ENCODE measurements around the gene EPN3.

EPN3 gene

DNA sequence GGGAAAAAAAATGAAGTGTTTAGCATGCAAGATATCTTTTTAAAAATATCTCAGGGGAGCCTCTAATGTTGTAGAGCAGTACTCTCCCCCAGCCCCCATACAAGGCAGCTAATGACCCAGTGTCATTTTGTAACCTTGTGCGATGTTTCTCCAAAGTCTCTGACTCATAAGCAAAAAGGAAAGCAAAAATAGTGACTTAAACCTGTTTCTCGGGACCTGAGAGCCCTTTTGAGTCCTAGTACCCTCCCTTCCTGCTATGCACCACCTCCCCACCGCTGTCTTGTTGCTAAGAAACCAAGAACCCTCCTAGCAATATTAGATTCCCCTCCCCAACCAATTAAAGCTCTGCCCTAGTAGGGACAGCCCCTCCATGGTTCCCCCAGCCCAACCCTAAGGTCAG is 21.5 kb upstream of the EPN3 start:
- DNase-seq (ENCODE audit: low read depth in 2 of 2) = no peak

DNA sequence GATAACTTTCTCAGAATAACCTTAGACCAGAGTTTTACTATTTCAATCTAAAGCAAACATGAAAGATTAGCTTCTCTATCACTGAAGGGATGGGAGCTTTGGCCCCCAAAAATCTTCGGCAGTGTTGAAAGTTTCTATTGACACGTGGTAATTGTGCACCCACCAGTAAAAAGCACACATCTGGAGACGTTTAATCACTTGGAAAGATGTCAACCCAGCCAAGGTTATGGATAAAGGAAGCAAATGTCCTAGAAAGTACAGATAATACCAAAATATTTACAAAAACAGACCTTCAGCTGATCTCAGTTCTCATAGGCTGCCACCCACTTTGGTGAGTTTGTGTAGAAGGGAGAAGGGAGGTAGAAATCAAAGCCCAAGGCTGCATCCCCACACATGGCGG is 19.0 kb upstream of the EPN3 start:
- no peak for DNase-seq (ENCODE audit: low read depth in 2 of 2)

DNA sequence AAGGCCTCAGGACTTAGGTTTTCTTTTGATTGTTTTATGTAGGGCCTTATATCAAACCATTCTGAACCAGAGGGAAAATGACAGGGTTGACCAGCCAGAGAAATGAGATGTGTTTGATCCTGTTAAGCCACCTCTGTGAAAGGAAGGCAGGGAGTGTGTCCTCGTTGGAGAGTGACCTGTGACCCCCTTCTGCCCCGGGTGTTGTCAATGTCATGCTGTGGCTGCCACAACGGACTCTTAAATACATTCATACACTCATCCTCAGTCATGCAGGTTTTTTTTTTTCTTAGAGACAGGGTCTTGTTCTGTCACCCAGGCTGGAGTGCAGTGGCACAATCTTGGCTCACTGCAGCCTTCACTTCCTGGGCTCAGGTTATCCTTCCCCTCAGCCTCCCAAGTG is 18.1 kb upstream of the EPN3 start:
- no peak for DNase-seq (ENCODE audit: low read depth in 2 of 2)

DNA sequence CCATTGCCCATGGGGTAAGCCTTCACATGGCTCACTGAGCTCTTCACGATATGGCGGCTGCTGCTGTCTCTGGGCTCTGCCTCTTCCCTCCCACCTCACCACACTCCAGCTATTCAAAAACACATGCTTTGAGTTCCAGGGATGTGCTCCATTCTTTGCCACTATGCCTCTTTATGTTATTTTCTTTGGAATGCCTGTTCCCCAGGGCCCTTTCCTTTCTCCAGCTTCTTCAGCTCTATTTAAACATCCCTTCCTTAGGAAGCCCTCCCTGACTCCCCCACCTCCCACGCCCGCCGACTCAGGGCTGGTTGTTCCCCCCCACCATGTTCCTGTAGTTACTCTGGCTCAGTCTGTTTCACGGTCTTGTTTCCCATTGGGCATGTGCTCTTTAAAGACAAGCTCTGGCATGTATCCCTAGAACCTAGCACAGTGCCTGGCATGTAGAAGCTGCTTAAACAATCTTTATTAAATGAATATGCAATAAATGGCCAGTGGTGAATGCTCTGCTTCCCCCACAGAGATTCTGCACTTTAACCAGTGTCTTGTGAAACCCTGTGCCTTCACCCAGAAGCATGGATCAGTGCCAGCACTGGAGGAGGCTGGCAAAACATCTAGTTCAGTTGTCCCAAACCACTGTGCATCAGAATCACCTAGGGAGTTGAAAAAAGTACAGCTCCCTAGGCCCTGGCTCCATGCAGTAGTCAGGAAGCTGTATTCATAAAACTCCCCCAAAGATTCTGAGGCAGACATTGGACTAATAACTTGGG is 17.4 kb upstream of the EPN3 start:
- no peak for DNase-seq (ENCODE audit: low read depth in 2 of 2)

DNA sequence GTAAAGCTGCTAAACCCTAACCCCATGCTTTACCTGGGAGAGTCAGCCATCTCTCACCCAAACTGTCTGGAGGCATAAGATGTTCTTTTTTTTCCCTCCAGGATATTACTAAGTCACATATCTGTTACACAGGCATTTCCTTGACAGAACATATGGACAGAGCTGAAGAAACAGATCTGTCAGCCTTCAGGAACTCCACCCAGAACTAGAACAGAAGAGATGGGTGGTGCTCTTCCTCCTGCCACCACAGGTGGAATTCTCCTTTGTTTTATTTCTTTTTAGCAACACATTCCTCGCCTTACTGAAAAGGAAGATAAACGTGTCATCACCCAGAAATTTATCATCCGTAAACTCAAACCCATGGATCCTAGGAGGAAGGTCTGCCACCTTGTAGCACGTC is 15.5 kb upstream of the EPN3 start:
- no peak for DNase-seq (ENCODE audit: low read depth in 2 of 2)

DNA sequence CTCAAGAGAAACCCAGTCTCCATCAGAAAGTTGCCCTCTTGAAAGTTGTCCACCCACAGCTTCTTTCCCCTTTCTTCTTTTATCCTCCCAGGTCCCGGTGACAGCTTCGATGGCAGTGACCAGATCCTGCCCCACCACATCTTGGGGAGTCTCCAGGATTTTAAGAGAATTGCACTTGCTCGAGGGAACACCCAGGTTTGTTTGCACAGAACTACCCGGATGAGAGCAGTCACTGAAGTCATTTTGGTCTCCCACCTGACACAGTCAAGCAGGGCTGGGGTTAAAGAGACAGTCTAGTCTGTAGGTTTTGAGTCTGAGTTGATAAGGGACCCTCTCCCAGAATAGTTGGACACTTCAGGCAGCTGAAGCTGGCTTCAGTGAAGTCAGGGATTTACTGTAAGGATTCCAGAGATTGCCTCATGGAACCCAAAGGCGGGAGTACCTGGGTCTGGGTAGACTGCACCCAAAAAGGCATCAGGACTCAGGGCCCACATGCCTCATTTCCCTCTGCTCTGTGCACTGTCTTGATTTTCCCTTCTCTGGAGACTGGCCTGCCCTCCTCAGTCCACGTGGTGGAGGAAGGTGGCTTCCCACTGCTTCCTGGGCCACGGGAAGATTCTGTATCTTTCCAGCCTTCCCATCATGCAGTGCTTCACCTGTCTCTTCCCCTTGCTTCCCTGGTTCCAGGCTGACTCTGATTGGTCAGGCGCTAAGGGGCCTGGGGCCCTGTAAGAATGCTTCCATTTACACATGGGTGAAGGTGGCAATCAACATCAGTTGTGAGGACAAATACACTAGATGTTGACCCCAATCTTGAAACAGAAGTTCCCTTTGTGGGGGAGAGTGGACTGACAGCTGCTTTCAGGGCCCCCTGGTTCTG is 14.8 kb upstream of the EPN3 start:
- DNase-seq (ENCODE audit: low read depth in 2 of 2) = no peak

DNA sequence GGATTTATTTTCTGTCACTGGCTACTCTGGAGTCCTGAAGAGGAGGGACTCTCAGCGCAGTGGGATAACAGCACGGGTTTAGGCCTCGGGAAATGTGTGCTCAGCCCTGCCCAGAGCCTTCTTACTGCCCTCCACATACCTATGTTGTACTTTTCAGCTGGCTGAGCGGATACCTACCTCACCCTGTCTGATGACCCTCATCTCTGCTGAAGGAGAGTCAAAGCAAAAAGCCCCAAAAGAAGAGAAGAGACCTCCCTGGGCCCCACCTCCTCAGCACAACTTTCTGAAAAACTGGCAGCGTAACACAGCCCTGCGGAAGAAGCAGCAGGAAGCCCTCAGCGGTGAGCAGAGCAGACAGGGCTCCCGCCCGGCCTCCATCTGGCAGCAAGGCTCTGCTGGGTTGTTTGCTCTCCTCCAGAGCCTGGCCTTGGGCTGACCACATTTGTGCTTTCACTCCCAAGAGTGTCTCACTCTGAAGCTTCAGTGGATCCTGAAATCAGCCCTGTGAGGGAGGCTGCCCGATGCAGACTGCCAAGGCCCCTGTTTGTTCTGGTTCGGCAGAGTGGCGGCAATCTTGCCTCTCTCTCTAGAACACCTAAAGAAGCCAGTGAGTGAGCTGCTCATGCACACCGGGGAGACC is 14.0 kb upstream of the EPN3 start:
- no peak for DNase-seq (ENCODE audit: low read depth in 2 of 2)

DNA sequence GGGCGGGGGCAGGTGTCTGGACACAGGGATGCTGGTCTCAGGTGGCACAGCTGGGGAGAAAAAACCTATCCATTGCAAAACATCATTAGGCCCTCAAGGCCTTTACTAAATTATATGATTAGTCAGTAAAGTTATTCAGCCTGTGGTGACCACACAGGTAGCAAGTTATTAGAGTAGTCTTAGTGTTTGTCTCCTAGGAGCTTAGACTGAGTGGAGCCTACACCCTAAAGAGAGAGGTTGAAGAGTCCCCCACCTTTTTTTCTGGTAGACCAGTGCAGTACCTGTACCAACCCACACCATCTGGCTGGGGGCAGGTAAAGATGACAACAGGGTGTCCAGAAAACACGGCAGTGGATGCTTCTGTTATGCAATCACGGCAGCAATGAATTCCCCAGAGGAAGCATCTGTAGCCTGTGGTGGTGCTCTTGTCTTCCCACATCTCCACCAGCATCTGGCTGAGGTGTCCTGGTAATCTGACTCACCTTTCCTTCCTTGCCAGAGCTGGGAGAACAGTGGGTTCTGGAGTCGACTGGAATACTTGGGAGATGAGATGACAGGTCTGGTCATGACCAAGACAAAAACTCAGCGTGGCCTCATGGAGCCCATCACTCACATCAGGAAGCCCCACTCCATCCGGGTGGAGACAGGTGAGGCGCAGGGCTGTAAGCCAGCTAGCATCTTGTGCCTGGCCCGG is 13.2 kb upstream of the EPN3 start:
- no peak for DNase-seq (ENCODE audit: low read depth in 2 of 2)

DNA sequence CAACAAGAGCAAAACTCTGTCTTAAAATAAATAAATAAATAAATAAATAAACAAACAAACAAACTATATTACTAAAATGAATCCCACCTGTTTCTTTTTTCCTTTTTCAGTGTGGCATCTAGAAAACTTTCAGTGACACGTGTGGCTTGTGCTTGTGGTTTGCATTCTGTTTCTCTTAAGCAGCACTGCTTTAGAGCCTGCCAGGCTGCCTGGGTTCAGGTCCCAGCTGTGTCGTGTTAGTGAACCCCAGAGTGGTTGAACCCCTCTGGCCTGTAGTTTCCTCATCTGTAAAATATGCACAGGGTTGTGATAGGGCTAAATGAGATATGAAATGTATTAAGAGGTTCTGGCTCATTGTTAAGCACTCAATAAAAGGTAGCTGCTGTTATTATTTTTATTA is 12.1 kb upstream of the EPN3 start:
- no peak for DNase-seq (ENCODE audit: low read depth in 2 of 2)

DNA sequence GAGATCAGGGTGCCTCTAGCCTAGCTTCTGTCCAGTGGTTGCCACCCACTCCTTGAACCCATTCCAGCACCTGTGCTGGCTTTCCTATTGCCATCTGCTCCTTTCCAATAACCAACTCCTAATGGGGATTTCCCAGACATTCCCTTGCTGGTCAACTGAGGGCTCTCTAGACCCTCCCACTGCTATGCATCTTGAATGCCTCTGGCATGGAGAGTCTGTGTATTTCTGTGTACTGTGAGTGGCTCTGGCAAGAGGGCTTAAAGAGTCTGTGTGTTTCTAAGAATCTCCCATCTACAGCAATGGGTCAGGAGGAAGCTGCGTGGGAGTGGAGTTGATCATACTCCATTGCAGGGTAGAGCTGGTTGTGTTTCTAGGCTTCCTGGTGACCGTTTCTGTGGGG is 11.0 kb upstream of the EPN3 start:
- no peak for DNase-seq (ENCODE audit: low read depth in 2 of 2)

DNA sequence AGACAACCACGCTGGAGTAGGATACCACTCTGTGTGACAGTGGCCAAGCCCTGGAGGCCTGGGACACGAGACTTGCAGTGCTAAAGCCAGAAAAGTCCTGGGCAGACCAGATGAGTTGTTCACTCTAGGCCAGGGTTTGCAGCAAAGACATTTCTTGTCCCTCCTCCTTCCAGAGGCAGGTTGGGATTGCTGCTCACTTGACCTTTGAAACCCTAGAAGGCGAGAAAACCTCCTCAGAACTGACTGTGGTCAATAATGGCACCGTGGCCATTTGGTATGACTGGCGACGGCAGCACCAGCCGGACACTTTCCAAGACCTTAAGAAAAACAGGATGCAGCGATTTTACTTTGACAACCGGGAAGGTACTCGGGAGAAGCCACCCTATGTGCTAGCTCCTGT is 9.8 kb upstream of the EPN3 start:
- DNase-seq (ENCODE audit: low read depth in 2 of 2) = no peak

DNA sequence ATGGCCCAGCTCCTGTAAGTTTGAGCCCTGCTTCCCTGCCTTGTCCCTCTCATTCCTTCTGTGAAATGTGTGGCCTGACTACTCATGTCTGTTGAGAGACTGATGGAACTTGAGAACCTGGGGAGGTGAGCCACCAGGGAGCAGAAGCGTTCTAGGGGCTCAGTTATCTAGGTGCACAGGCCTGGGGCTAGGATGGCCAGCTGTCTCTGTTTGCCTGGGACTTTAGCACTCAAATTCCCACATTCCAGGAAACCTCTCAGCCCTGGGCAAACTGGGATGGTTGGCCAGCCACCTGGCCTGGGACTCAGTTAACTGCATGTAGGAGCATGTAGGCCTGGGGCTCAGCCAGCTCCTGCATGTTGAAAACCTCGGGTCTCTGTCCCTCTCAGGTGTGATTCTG is 9.3 kb upstream of the EPN3 start:
- no peak for DNase-seq (ENCODE audit: low read depth in 2 of 2)

DNA sequence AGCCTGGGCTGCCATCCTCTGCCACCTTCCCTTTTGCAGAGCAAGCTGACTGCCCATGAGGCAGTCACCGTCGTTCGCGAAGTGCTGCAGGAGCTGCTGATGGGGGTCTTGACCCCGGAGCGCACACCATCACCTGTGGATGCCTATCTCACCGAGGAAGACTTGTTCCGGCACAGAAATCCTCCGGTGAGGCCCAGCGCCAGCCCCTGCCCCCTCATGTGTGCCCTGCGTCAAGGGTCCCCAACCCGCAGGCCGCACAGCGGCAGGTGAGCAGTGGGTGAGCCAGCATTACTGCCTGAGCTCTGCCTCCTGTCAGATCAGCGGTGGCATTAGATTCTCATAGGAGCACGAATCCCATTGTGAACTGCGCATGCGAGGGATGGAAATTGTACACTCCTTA is 7.7 kb upstream of the EPN3 start:
- DNase-seq (ENCODE audit: low read depth in 2 of 2) = no peak

DNA sequence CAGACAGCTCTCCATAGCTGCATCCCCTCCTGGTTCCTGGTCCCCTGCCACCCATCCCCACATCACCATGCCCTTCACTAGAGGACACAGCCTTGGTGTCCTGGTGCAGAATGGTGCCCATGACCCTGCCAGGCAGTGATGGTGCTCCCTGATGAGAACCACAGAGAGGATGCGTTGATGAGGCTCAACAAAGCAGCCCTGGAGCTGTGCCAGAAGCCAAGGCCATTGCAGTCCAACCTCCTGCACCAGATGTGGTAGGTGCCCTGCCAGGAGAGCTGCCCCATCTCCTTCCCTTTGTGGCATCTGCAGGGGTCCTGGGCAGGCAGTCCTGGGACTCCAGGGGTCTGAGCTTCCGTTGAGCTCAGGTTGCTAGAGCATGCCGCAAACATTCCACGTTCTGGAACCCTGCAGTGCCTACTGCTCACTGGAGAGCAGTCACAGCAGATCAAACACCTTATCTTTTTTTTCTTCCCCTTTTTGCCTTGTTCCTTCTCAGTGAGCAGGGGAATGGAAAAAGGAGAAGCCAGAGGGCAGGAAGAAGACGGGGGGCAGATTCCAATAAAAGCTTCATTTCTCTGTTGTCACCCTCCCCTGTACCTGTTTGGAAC is 5.3 kb upstream of the EPN3 start:
- no peak for DNase-seq (ENCODE audit: low read depth in 2 of 2)

DNA sequence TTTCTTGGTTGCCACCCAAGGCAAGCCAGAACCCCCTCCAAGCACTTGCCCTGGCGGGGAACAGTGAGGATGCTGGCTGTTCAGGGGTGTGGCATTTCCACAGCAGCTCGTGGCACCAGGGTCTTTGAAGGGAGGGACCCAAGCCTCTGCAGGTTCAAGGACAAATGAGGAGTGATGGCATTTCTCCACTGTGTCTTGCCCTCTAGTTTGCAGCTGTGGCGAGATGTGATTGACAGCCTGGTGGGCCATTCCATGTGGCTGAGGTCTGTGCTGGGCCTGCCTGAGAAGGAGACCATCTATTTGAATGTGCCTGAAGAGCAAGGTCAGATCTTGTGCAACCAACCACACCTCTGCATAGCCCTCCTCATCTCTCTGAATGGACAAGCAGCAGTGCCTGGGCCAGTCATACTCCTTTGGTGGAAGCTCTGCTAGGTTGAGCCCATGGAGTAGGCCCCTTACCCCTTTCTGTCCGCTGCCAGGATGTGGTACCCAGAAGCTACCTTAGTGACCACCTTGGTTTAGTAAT is 4.5 kb upstream of the EPN3 start:
- no peak for DNase-seq (ENCODE audit: low read depth in 2 of 2)

DNA sequence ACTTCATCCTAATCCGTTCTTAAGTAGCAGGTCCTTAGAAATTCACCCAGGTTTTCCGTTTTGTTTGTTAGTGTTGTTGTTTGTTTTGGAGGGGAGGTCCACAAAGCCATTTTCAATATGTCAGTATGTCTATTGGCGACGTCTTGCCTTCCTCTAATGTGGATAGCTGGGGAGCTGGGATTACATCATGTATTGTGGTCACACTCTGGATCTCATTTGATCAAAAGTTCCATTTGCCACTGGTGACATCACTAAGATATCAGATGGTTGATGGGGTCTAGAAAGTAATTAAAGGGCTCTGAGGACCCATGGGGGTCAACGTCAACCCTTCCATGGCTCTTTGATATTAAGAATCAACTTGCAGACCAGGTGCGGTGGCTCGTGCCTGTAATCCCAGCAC is 2.7 kb upstream of the EPN3 start:
- no peak for DNase-seq (ENCODE audit: low read depth in 2 of 2)

DNA sequence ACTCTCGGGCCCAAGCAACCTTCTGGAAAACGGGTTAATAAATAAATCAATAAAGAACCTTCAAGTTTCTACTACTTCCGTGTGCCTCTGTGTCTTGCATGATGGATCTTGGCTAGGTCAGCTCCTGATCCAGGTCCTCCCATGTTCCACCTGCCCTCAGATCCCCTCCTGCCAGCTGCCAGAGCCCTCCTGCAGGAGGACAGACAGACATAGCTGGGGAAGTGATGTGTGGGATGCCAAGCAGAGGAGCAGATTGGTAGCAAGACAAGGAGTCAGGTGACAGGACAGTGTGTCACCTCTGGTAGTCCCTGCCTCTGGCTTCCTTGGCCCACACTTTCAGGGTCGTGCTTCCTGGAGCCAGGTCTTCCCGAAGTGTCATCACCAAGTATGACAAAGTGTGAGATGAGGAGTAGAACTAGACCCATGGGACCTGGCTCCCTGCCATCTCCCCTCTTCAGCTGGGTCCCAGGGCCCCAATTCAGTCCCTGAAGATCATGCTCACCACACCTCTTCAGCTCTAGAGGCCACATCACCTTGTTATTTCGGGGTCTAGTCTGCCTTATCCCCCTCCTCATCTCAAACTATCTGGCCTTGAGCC is 1.0 kb upstream of the EPN3 start:
- no peak for DNase-seq (ENCODE audit: low read depth in 2 of 2)

DNA sequence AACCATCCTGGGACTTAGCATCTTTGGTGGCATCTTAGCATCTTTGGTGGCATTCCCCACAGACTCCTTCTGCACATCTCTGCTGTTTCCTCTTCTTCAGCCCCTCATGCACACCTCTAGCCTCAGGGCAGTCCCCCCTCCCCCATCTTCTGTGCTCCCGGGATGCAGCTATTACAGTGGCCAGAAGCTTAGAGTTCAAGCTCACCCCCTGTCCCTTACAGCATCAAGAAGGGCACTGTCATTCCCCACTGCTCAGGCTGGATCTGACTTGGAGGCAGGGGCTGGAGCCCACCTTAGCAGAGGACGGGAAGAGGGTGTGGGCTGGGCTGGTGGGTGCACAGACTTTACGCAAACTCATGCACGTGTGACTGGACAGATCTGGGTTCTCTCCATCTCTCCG is 650 bp downstream of the EPN3 start:
- no peak for DNase-seq (ENCODE audit: low read depth in 2 of 2)

DNA sequence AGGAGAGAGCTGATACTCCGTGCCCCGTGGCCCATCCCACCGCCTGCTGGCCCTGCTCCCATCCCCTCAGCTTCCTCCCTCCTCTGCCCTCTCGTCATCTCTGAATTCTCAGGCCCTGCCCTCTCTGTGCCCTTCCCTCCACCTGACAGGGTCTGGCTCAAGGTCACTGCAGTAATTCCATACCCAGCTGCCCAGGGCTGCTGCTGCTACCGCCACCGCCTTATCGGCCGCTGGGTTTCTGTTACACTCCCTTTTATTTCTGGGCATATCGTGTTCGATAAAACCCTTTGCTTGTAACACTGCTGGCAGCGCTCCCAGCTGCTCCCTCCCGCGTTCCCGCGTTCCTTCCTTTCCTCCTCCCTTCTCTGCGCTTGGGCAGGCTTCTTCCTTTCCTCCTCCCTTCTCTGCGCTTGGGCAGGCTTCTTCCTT is 1.2 kb downstream of the EPN3 start:
- DNase-seq (ENCODE audit: low read depth in 2 of 2) = no peak

DNA sequence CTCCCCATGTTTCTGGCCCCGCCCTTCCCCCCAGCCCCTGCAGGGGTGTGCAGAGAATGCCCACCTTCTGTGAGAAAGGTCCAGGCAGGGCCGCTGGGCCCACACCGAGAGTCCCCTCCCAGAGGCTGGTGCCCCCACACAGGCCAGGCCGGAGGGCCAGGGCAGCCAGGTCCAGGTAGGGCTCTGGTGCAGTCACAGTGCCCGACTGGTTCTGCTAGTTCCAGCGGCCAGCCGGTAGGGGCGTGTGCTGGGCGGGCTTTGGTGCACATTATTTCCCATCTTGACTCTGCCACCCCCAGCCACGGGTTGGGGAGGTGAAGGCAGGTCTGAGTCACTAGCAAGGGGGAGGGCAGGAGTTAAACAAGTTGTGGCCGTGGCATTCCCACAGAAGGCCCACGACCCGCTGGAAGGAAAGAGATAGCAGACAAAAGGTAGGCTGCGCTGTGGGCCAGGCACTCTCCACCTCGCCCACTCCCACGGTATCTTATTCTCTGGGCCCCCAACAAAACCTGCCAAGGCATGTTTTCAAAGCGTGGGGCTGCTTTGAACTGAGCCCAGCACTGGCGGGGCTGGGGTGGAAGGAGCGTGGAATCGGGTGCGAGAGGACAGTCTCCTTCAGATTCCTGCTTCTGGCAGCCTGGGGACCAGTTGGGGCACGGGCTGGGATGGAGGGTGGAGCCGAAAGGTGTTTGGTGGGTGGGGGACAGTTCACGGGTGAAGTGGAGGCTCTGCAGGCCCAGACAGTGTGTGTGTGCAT is 1.9 kb downstream of the EPN3 start:
- DNase-seq (ENCODE audit: low read depth in 2 of 2) = no peak

DNA sequence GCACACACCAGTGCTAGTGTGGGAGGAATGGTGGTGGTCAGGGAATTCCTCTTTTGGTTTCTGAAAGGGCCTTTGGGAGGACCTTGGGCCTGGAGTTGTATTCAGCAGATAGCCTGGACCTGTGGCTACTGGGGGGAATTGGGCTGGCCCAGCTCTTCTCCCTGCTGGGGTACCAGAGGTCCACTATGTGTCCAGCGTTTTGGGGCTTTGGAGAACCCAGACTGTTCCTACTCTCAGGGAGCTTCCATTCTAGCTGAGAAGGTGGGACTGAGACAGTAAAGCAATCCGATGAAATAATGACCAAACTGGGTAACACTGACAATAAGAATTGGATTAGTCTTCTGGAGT is 2.4 kb downstream of the EPN3 start:
- no peak for DNase-seq (ENCODE audit: low read depth in 2 of 2)
